ENCODE measurements around the gene LRRC8A.

- TF ChIP-seq POLR2A (IDR thresholded peaks at IDR 0.05) (no peak), CTCF (IDR thresholded peaks at IDR 0.05) (no peak)
These were observed 65.3 kb downstream of the LRRC8A start for GRCh38 chr9:128947277-128947526.
